ENCODE measurements around the gene PGBD4.
A peak's percentile ranks its signal among the peaks of the same experiment; 100 is the strongest.

Gene PGBD4

DNA sequence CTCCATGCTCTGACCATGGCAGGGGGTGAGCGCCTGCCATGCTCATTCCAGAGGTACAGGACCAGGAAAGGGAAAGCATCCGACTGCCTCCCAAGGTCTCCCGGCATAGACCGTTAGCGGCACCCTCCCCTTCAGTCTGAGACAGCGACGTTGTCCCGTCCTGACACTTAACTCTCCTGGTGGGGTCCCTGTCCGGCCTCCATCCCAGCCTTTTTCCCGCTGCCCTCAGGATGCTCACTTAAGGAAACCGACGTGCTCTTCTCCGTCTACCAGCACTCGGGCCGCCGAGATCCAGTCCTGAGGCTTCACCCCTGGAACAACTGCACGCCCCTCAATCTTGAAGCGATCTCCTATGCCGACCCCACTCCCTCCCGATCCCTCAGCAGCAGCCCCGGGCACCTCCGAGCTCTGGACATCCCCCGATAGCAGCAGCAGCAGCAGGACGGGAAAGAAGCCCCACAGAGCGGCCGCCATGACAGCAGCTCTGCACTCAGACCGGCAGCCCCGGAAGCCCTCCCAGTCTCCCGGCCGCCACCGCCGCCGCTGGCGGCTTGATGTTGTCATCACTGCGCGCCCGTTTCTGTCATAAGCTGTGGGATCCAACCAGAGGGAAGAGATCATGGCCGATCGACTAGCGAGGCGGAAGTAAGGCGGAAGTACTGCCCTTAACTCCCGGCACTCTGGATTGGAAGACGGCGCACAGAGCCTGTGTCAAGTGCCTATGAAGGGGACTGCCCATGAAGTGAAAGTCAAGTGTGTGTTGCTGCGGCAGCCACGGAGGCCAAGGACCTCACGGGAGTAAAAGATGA is at the start of gene PGBD4, which contains the start of gene EMC7:
PGBD4 (plus strand) TSS at position 718 of the 809 bp plus-strand sequence. CDS start 449 bp downstream, outside the sequence.
EMC7 (minus strand) TSS at position 497 of the 809 bp plus-strand sequence; CDS start at position 474, 23 bp downstream.
- DNase-seq (ENCODE audit: low spot score), result peak; percentile 99

DNA sequence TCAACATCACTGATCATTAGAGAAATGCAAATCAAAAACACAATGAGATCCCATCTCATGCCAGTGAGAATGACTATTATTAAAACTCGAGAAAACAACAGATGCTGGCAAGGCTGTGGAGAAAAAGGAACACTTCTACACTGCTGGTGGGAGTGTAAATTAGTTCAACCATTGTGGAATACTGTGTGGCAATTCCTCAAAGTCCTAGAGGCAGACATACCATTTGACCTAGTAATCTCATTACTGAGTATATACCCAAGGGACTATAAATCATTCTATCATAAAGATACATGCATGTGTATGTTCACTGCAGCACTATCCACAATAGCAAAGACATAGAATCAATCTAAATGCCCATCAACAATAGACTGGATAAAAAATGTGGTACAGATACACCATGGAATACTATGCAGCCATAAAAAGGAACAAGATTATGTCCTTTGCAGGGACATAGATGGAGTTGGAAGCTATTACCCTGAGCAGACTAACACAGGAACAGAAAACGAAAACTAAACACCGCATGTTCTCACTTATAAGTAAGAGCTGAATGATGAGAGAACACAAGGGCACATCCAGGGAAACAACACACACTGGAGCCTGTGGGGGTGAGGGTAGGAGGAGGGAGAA is 47.7 kb upstream of the PGBD4 start:
- no peak for DNase-seq (ENCODE audit: low spot score)

DNA sequence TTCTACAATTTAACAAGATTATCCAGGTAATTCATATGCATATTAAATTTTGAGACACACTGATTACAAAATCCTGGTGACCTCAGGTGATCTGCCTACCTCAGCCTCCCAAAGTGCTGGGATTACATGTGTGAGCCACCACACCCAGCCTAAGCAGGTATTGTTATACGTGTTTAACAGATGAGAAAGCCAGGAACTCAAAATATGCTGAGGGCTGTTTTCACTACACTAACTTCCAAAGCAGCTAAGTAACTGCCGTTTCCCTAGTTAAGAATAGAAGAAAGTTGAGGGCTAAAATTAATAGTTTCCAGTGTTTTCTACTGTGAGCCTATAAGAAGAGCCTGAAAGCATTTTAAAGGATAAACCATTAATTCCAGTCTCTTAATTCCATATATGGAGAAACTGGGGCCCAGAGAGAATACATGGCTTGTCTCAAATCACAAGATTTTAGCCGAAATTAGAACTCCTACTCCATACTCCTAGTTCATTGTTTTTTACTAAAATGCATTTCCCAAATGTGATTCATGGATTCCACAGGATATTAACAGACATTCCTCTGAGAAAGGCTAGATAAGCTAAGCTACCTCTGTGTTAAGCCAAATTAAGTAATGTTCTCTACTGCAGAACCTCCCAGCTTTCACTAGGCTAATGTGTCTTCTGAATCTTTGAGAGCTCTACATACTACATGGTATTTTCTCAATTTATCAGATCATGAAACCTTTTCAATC is 45.9 kb upstream of the PGBD4 start:
- DNase-seq (ENCODE audit: low spot score), result no peak

DNA sequence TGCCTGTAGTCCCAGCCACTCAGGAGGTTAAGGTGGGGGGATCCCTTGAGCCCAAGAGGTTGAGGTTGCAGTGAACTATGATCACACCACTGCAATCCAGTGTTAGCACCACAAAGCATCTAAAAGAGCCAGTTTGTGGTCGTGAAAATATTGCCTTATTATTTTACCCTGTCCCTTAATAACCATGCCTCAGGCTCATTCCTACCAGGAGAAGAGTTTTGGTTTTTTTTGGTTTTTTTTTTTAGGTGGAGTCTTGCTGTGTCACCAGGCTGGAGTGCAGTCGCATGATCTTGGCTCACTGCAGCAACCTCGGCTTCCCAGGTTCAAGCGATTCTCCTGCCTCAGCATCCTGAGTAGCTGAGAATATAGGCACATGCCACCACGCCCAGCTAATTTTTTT is 45.0 kb upstream of the PGBD4 start:
- no peak for DNase-seq (ENCODE audit: low spot score)

DNA sequence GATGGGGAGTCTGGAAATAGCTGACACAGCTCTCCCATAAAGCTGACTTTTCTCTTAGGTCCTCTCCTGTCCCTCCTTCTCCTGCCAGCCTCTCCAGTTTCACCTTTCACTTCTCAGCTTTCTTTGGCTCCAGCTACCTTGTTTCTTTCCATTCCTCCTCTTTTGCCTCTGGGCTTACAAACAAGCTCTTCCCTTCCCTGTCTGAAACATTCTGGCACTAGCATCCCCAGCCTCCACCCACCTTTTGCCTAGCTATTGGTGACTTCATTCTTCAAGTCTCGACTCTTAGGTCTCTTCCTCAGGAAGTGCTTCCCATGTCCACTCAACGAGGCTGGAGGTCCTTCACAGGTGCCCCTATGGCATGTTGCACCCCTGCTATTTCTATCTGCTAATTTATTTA is 42.4 kb upstream of the PGBD4 start:
- DNase-seq (ENCODE audit: low spot score), result no peak

DNA sequence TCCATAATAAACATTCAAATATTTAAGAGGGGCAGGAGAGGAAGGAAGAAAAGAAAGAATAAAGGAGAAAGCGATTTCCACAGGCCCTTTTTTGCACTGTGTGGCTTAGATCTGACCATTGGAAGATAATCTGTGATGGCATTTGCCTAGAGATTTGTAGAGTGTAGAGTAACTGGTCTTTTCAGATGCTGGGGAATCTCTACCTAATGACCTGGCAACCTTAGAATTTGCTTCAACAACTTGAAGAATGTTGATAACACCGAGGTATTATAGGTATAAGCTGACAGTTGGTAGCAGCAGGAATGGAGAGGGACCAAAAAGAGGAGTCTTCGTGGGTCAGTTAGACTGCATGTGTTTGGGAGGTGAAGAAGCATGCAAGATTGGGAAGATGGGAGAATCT is 41.9 kb upstream of the PGBD4 start:
- no peak for DNase-seq (ENCODE audit: low spot score)

DNA sequence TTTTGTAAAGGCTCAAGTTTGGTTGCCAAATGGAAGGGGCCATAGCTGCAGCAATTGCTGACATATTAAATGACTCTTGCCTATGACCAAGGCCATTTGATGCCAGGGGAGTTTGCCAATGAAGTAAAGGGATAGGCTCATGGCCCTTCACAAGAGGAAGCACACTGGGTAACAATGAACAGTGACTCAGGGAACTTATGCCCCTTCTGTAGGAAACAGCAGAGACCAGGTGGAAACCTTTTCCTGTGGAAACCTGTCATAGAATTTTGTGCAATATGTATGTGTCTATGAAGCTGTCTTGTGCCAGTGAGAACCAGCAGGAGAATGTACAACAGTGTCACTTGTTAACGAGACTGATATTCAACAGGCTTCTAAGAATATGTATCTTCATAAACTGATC is 37.4 kb upstream of the PGBD4 start:
- no peak for DNase-seq (ENCODE audit: low spot score)

DNA sequence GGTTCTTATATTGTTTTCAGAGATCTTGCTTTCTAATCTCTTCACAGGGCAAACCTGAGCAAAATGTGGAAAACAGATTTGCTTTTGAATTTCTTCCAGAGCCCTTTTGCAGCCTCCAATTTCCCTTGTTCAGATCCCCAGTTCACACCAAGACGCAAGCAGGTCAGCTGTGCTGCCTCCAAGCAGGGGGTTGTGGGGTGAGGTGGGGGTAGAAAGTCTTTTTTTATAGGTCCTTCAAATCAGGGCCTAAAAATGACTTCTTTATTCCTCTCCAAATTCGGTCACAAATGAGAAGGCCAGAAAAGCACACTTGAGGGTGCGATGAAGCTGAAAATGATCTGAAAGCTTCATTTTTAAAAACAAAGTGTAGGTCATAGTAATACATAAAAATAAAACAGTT is 36.6 kb upstream of the PGBD4 start:
- DNase-seq (ENCODE audit: low spot score), result no peak

DNA sequence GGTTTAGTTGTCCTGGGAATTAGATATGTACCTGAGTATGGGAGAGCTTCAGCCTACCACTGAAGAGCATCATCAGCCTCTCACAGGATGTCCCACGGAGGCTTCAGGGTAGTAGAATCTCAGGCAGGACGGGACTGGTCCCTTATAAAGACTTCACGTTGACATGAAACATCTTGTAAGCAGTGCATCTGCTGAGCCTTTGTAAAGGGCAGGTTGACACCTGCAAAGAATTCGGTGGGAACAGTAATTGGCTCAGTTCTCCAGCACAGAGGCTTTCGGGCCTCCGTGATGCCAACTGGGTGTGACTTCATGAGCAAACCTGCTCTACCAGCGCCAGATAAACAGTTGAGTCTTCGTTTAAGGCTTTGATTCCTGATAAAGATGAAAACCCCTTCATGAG is 35.9 kb upstream of the PGBD4 start:
- DNase-seq (ENCODE audit: low spot score), result no peak

DNA sequence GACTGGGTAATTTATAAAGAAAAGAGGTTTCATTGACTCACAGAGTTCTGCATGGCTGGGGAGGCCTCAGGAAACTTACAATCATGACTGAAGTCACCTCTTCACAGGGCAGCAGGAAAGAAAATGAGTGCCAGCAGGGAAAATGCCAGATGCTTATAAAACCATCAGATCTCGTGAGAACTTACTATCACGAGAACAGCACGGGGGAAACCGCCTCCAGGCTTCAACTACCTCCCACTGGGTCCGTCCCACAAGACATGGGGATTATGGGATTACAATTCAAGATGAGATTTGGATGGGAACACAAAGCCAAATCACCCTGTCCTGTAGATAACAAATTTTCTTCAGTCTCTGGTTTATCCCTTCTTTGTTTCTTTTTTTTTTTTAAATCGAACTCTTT is 31.9 kb upstream of the PGBD4 start:
- DNase-seq (ENCODE audit: low spot score), result no peak

DNA sequence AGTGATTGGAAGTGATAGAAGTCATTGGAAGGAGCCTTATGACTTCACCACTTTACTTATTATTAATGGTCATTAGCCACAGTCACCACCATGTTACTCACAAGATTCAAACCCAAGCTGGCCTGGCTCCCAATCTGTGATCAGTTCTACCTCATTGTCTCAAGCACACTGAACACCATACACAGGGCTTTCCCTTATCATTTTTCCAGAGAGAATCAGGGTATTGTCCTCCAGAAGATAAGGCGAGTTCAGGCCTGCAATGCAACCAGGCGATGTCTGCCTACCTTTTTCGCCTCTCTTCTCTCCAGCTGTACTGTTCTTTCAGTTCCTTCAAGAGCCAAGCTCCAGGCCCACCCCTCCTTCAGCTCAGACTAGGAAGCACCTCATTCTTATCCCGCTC is 25.1 kb upstream of the PGBD4 start:
- DNase-seq (ENCODE audit: low spot score), result no peak

DNA sequence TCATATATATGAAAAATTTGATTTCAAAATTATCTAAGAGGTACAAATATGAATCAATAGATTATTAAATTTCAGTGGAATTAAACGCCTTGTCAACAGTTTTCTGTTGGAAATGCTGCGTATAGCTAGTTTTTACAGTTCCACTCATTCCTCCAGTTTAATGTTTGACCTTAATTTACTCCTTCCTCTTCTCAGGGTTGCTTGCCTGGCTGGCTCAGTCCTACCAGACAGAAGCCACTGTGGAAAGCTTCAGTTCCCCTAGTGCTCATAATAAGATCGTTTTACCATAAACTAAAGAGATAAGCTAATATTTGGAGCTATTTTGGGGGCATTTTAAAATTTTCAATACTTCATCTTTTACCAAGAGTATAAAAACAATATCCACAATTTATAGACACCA is 23.0 kb upstream of the PGBD4 start:
- no peak for DNase-seq (ENCODE audit: low spot score)

DNA sequence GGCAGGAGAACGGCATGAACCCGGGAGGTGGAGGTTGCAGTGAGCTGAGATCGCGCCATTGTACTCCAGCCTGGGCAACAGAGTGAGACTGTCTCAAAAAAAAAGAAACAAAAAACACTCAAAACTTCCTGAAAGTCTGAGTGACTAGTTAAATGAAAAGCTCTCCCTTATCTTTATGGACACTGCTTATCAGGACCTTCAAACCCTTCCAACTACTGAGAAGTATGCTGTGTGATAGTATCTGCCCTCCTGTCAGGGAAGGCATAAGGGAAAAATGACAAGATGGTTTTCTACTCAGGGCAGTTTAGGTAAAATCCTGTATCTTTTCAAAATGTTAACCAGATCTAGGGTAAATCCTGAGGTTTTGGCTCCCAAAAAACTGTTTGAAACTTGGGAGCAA is 22.0 kb upstream of the PGBD4 start:
- no peak for DNase-seq (ENCODE audit: low spot score)

DNA sequence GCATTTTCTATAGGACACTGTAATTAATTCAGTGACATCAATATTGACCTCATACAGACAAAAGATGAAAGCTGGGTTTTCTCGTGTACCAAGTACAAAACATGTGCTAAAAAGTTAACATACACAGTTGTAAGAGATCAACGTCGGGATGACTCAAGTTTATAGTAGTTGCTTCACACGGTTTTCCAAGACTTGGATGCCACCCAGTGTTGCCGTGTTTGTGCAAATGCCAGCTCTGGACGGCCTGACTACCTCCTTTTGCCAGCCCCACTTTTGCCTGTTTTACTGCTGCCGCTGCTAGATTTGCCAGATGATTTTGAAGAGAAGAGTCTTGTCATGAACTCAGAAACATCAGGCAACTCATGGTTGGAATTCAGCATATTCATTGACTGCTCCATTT is 17.8 kb upstream of the PGBD4 start:
- DNase-seq (ENCODE audit: low spot score), result no peak

DNA sequence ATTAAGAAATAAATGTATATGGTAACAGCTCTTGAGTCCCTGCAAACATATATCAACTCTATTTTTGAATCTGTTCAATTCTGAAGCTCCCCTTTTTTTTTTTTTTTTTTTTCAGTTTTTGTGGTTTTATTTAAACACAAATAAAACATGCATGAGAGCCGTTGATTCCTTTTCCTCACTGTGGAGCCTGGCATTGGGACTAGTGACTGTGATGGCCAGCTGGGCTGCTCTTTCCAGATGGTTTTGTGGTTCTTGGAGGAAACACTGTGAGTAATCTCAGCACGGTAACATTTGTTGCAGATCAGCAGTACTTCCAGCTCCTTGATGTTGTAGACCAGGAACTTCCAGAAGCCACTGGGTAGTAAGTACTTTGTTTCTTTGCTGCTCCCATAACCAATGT is 16.1 kb upstream of the PGBD4 start:
- no peak for DNase-seq (ENCODE audit: low spot score)

DNA sequence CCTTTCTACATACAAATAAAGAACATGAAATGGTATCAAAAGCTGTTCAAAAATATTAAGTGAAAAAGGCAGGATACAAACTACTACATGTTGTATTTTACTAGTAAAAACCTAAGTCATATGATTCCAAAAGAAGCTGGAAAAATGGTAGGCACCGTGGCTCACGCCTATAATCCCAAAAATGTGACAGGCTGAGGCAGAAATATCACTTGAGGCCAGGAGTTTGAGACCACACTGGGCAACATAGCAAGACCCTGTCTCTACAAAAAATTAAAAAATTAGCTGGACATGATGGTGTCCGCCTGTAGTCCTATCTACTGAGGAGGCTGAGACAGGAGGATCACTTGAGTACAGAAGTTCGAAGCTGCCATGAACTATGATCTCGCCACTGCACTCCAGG is 2.0 kb upstream of the PGBD4 start:
- DNase-seq (ENCODE audit: low spot score), result no peak

DNA sequence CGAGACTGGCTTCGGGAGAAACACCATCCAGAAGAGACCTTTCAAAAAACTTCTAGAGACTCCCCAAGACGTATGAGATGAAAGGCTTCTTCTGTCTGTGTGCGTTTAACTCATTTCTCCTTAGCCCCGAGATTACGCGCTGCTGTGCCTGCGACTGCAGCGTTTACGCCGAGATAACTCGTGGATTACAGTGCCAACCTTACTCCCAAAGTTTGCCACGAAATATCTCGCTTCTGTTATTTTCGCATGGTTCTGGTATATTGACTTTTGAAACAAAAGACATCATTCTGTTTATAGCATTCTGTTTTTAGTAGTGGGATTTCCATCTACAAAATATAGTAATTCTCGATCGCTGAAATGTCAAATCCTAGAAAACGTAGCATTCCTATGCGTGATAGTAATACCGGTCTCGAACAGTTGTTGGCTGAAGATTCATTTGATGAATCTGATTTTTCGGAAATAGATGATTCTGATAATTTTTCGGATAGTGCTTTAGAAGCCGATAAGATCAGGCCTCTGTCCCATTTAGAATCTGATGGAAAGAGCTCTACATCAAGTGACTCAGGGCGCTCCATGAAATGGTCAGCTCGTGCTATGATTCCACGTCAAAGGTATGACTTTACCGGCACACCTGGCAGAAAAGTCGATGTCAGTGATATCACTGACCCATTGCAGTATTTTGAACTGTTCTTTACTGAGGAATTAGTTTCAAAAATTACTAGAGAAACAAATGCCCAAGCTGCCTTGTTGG is 467 bp downstream of the PGBD4 start:
- no peak for DNase-seq (ENCODE audit: low spot score)

DNA sequence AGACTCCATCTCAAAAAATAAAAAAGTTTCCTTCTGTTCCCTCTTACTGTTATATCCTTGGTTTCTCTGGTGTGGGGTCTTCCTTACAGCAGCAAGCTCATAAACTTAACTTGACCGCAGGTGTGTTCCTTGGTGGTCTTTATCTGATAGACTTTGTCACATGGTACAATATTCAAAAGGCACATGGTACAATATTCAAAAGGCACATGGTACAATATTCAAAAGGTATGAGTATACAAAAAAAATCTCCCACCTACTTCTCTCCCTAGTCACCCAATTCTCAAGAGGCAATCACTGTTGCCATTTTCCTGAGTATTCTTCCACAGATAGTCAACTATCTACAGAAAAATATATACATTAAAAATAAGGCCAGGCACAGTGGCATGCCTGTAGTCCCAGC is 4.5 kb downstream of the PGBD4 start:
- DNase-seq (ENCODE audit: low spot score), result no peak

DNA sequence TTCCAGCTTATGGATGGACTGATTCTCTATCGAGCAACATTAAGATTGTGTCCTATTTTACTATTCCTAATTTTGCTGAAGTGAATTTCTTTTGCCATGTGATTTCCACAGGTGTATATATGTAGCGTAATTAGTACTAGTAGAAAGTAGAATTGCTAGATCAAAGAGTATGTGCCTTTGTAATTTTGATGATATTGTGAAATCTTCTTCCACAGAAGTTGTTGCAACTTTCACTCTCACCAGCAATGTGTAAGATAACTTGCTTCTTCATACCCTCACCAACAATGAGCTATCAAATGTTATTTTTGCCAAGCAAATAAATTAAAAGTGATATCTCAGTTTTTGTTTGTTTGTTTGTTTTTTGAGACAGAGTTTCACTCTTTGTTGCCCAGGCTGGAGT is 5.4 kb downstream of the PGBD4 start:
- no peak for DNase-seq (ENCODE audit: low spot score)

DNA sequence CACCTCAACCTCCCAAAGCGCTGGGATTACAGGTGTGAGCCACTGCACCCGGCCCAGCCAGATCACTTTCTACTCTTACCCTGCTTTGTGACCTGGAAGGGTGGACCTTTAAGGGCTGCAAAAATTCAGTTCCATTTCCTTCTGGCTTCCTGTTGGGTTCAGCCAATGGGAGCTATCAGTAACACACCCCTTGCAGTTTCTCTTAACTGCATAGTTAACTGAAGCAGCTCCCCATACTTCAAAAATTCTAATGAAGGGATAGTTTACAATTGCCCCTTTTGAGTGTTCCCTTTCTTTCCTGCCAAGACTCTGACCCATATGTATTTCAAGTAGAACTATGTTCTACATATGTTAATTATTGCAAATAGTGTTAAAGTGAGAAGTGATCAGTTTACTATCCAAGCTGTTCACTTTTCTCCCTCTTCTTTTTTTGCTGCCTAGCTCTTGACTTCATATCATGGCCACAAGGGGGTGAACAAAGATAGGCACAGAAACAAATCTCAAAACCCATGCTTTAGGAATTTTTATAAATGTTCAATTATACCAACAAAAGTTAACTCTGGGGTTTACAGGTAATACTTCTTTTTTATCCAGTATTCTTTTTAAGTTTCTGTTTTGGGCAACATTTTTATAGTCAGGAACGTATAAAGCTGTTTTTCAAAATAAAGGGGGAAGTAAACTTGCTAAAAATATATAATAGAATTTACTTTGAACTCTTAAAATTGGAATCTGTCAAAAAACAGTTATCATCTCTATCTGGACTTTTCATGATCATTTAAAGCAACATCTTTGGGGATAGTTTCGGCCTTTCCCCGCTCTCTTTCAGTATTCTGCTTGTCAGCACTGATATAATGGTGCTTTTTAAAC is 8.1 kb downstream of the PGBD4 start:
- peak; percentile 27 for DNase-seq (ENCODE audit: low spot score)

DNA sequence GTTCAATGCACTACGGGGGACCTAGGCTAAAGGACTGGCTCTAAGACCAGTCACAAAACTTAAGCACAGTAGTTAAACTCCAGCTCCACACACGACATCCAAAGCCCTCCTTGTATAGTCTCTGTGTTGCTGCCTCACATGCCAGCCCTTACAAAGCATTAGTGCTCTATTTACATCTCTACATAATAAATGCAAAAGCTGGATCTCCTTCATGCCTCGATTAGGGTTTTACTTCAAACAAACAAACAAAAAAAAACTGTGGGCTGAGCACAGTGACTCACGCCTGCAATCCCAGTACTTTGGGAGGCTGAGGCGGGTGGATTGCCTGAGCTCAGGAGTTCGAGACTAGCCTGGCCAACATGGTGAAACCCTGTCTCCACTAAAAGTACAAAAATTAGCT is 9.6 kb downstream of the PGBD4 start:
- DNase-seq (ENCODE audit: low spot score), result no peak

Data from activated CD4-positive, alpha-beta T cell treated with anti-CD3 and anti-CD28 coated beads, Interleukin-2, Interleukin-4, amounts not matched to agents 100 ng/mL and 50 ng/mL, durations not matched to agents 16 hours and 8 hours (primary cell).